ENCODE measurements around the gene AATF. TPM values are rescaled to one million over a fixed set of nuclear protein-coding genes. Genes with fewer than 3 reads are reported as not detected.

AATF gene
- total and polyA plus RNA-seq, 9 of the 15 experiments (the other 6 are each of a cell fraction or from before 2014, with no cell fraction given), result 34.5 to 133 (median 90.1) TPM

DNA sequence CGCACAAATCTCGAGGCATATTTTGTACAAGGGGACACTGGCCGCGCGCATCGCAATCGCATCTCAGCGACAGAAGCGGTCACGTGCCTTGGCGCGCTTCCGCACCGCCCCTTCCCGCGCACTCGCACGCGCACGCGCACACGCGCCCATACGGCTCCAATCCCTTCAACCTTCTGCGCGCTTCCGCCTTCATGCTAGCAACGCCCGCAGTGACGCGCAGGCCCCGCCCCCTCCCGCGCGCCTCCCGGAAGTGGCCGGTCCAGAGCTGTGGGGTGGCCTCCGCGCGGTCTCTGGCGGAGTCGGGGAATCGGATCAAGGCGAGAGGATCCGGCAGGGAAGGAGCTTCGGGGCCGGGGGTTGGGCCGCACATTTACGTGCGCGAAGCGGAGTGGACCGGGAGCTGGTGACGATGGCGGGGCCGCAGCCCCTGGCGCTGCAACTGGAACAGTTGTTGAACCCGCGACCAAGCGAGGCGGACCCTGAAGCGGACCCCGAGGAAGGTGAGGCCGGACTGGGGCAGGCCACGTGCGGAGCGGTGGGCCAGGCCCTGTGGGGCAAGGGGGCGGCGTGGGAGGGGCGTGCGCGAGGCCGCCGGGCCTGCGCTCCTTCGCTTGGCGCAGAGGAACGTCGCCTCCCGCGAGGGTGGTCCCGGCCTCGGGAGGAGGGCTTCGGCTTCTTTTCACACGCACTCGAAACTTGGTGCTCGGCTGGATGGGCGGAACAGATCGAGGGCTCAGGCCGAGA, at the start of gene AATF (continued):
- TF ChIP-seq, protein P1, sequence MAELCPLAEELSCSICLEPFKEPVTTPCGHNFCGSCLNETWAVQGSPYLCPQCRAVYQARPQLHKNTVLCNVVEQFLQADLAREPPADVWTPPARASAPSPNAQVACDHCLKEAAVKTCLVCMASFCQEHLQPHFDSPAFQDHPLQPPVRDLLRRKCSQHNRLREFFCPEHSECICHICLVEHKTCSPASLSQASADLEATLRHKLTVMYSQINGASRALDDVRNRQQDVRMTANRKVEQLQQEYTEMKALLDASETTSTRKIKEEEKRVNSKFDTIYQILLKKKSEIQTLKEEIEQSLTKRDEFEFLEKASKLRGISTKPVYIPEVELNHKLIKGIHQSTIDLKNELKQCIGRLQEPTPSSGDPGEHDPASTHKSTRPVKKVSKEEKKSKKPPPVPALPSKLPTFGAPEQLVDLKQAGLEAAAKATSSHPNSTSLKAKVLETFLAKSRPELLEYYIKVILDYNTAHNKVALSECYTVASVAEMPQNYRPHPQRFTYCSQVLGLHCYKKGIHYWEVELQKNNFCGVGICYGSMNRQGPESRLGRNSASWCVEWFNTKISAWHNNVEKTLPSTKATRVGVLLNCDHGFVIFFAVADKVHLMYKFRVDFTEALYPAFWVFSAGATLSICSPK (IDR thresholded peaks at IDR 0.05; ENCODE audit: borderline replicate concordance), result no peak
- TF ChIP-seq, protein P2, sequence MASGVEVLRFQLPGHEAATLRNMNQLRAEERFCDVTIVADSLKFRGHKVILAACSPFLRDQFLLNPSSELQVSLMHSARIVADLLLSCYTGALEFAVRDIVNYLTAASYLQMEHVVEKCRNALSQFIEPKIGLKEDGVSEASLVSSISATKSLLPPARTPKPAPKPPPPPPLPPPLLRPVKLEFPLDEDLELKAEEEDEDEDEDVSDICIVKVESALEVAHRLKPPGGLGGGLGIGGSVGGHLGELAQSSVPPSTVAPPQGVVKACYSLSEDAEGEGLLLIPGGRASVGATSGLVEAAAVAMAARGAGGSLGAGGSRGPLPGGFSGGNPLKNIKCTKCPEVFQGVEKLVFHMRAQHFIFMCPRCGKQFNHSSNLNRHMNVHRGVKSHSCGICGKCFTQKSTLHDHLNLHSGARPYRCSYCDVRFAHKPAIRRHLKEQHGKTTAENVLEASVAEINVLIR (CRISPR knock-in tag; IDR thresholded peaks at IDR 0.05), result peak; percentile 70; the same call in 1 of the 2 replicates
- TF ChIP-seq ZFP36 (IDR thresholded peaks at IDR 0.05; ENCODE audit: low read depth, low read length, partially characterized antibody) (peak; percentile 5), FOXK2 (conservative IDR thresholded peaks at IDR 0.05 in 1 of 2, IDR thresholded peaks at IDR 0.05 in 1 of 2; ENCODE audit: low read depth in 2 of 2) (peak; percentile 61 to 84; a peak in 3 of 4 replicates), LARP7 (IDR thresholded peaks at IDR 0.05) (no peak), SRSF3 (IDR thresholded peaks at IDR 0.05; ENCODE audit: insufficient read depth, low read length) (no peak), DIDO1 (tag; IDR thresholded peaks at IDR 0.05; ENCODE audit: low read depth) (peak; percentile 69; the same call in 1 of the 2 replicates), BMI1 (IDR thresholded peaks at IDR 0.05; ENCODE audit: low read length) (no peak), FOXP1 (CRISPR knock-in tag; IDR thresholded peaks at IDR 0.05) (0 out of 2 replicates have a peak, but pooled peaks have one; percentile 44)
- TF ChIP-seq, protein P3, sequence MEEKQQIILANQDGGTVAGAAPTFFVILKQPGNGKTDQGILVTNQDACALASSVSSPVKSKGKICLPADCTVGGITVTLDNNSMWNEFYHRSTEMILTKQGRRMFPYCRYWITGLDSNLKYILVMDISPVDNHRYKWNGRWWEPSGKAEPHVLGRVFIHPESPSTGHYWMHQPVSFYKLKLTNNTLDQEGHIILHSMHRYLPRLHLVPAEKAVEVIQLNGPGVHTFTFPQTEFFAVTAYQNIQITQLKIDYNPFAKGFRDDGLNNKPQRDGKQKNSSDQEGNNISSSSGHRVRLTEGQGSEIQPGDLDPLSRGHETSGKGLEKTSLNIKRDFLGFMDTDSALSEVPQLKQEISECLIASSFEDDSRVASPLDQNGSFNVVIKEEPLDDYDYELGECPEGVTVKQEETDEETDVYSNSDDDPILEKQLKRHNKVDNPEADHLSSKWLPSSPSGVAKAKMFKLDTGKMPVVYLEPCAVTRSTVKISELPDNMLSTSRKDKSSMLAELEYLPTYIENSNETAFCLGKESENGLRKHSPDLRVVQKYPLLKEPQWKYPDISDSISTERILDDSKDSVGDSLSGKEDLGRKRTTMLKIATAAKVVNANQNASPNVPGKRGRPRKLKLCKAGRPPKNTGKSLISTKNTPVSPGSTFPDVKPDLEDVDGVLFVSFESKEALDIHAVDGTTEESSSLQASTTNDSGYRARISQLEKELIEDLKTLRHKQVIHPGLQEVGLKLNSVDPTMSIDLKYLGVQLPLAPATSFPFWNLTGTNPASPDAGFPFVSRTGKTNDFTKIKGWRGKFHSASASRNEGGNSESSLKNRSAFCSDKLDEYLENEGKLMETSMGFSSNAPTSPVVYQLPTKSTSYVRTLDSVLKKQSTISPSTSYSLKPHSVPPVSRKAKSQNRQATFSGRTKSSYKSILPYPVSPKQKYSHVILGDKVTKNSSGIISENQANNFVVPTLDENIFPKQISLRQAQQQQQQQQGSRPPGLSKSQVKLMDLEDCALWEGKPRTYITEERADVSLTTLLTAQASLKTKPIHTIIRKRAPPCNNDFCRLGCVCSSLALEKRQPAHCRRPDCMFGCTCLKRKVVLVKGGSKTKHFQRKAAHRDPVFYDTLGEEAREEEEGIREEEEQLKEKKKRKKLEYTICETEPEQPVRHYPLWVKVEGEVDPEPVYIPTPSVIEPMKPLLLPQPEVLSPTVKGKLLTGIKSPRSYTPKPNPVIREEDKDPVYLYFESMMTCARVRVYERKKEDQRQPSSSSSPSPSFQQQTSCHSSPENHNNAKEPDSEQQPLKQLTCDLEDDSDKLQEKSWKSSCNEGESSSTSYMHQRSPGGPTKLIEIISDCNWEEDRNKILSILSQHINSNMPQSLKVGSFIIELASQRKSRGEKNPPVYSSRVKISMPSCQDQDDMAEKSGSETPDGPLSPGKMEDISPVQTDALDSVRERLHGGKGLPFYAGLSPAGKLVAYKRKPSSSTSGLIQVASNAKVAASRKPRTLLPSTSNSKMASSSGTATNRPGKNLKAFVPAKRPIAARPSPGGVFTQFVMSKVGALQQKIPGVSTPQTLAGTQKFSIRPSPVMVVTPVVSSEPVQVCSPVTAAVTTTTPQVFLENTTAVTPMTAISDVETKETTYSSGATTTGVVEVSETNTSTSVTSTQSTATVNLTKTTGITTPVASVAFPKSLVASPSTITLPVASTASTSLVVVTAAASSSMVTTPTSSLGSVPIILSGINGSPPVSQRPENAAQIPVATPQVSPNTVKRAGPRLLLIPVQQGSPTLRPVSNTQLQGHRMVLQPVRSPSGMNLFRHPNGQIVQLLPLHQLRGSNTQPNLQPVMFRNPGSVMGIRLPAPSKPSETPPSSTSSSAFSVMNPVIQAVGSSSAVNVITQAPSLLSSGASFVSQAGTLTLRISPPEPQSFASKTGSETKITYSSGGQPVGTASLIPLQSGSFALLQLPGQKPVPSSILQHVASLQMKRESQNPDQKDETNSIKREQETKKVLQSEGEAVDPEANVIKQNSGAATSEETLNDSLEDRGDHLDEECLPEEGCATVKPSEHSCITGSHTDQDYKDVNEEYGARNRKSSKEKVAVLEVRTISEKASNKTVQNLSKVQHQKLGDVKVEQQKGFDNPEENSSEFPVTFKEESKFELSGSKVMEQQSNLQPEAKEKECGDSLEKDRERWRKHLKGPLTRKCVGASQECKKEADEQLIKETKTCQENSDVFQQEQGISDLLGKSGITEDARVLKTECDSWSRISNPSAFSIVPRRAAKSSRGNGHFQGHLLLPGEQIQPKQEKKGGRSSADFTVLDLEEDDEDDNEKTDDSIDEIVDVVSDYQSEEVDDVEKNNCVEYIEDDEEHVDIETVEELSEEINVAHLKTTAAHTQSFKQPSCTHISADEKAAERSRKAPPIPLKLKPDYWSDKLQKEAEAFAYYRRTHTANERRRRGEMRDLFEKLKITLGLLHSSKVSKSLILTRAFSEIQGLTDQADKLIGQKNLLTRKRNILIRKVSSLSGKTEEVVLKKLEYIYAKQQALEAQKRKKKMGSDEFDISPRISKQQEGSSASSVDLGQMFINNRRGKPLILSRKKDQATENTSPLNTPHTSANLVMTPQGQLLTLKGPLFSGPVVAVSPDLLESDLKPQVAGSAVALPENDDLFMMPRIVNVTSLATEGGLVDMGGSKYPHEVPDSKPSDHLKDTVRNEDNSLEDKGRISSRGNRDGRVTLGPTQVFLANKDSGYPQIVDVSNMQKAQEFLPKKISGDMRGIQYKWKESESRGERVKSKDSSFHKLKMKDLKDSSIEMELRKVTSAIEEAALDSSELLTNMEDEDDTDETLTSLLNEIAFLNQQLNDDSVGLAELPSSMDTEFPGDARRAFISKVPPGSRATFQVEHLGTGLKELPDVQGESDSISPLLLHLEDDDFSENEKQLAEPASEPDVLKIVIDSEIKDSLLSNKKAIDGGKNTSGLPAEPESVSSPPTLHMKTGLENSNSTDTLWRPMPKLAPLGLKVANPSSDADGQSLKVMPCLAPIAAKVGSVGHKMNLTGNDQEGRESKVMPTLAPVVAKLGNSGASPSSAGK (IDR thresholded peaks at IDR 0.05), result peak; percentile 100
- TF ChIP-seq, protein P4, sequence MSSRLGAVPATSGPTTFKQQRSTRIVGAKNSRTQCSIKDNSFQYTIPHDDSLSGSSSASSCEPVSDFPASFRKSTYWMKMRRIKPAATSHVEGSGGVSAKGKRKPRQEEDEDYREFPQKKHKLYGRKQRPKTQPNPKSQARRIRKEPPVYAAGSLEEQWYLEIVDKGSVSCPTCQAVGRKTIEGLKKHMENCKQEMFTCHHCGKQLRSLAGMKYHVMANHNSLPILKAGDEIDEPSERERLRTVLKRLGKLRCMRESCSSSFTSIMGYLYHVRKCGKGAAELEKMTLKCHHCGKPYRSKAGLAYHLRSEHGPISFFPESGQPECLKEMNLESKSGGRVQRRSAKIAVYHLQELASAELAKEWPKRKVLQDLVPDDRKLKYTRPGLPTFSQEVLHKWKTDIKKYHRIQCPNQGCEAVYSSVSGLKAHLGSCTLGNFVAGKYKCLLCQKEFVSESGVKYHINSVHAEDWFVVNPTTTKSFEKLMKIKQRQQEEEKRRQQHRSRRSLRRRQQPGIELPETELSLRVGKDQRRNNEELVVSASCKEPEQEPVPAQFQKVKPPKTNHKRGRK (tag; IDR thresholded peaks at IDR 0.05), result no peak
